Globus pallidus (tissue), 1 donor: ENCODE results near the gene POLR2J2.
"Not testable (repeated sequence)": the region's sequence is repeated elsewhere in the genome, so short reads cannot be mapped to it uniquely, and the experiment has no call there.

Experiments used
- DNase-seq: peaks from one replicate; pipeline ENCODE4 v3.0.0-alpha.2; 2015; ENCODE audit warnings: low spot score

The POLR2J2 gene

GRCh38 chr7:102671166-102671955 lies at the start of gene POLR2J2:
Gene POLR2J2, minus strand, starts transcription at chr7:102671663. Its CDS starts 62 bp downstream, at chr7:102671601.
- DNase-seq: not testable (repeated sequence)

- DNase-seq: not testable (repeated sequence)
These were observed 47.0 kb upstream of the POLR2J2 start for GRCh38 chr7:102718491-102718890.

DNA sequence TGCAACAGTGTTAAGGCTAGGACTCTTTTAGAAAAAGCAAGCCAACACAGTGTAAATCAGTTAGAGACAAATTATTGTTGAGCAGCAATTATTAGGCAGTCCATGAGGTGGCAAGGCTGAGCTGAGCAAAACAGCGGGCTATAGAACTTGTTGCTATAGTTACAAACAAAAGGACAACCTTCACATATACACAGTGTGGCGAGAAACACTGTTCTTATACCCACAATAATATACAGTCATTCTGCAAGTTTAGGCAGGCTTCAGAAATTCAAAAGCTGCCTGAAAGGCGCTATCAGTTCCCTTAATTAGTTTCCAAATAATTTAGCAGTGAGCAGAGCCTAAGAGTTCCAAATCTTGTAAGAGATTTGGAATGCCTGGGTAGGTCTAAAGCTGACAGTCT lies 44.3 kb upstream of the POLR2J2 start:
- not testable (repeated sequence) for DNase-seq

GRCh38 chr7:102714774-102715522 lies 43.5 kb upstream of the POLR2J2 start:
- DNase-seq: not testable (repeated sequence)

- not testable (repeated sequence) for DNase-seq
These were observed 42.2 kb upstream of the POLR2J2 start for GRCh38 chr7:102713691-102714080.

- DNase-seq: not testable (repeated sequence)
These were observed 41.7 kb upstream of the POLR2J2 start for GRCh38 chr7:102713011-102713690.

- not testable (repeated sequence) for DNase-seq
These were observed 27.7 kb upstream of the POLR2J2 start for GRCh38 chr7:102698962-102699750.

DNA sequence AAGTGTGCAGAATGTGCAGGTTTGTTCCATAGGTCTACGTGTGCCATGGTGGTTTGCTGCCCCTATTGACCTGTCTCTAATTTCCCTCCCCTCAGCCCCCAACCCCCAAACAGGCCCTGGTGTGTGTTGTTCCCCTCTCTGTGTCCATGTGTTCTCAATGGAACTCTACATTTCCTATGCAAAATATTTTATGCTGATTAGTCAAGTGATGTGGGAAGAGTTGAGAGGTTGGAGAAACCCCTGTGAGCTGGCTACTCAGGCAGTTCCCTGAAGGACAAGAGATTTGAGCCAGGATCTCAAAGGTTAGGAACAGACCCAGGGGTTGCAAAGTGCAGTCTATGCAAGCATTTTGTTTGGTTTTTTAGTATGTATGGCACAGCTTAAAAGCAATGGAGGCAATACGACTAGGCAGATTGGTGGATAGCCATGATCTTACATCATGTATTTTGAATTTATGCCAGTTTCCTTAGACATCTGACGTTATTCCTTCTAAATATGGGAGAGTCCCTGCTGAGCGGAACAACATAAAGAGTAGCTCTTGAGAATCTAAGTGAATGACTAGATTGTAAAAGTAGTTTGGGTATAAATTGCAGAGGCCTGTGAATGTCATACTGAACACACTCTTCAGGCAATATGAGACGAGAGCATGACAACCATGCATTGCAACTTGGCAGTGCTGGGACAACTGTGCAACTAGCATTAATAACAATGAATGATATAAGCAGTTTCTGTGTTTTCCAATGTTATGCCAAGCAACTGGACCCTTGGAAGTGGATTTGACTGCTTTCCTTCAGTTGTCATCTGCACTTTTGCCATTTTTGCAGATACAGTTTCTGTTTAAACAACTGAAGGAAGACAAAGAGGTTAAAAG lies 26.4 kb upstream of the POLR2J2 start:
- DNase-seq: not testable (repeated sequence)

DNA sequence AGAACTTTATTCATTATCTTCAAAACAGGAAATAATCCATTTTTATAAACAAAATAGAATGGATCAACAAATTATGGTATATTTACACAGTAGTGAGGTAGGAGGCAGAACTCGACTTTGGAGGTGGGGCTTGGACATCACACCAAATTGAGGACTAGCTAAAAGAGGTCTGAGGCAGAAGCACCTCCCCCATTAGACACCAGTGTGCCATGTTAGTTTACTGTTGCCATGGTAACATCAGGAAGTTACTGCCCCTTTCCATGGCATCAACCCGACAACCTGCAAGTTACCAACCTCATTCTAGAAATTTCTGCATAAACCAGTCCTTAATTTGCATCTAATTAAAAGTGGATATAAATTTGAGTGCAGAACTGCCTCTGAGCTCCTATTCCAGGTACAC lies 24.5 kb upstream of the POLR2J2 start:
- DNase-seq: not testable (repeated sequence)

DNA sequence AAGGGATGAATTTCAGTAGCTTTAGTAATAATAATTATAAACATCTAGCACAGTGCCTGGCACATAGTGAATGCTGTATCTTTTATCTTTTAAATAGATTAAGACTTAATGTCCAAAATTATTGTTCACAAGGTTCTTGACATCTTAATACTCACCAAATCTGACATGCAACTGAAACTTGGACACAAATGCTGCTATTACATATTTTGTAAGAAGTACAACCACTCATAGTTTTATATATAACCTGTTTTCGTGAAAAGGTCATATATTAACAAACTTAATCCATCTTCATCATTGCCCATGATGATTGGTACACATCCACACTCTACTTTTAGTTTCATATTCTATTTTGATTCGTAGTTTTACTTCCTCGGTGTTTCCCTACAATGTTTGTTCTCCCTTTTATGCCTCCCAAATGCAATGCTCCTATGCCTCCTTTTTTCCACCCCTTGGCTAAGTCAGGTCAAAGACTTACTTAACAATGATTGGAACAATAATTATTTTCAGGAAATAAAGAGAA lies 23.6 kb upstream of the POLR2J2 start:
- DNase-seq: not testable (repeated sequence)

DNA sequence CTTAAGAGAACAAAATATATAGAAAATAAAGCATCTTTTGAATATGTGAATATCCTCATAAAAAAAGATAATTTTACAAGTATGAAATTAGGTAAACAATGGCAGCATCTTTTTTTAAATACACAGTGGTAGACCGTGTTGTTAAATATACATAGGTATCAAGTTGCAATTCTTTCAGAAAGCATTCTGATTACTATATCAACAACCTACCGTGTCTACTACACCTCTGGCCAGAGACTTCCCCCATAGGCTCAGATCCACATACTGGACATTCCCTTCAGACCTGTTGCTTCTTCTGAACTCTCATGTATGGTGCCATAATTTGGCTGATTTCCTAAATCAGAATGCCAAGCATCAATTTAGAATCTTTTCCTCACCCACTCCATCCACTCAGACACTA lies 22.5 kb upstream of the POLR2J2 start:
- not testable (repeated sequence) for DNase-seq

DNA sequence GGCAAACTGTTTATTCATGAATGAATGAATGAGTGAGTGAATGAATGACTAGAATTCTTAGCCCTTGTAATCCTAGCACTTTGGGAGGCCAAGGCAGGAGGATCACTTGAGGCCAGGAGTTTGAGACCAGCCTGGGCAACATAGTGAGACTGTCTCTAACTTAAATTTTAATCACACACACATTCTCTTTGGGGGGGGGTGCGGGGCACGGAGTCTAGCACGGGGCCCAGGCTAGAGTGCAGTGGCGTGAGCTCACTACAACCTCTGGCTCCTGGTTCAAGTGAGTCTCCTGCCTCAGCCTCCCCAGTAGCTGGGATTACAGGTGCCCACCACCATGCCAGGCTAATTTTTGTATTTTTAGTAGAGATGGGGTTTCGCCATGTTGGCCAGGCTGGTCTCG lies 19.1 kb upstream of the POLR2J2 start:
- not testable (repeated sequence) for DNase-seq

- DNase-seq: not testable (repeated sequence)
These were observed 18.2 kb upstream of the POLR2J2 start for GRCh38 chr7:102689436-102690282.

GRCh38 chr7:102688299-102689036 lies 17.0 kb upstream of the POLR2J2 start:
- DNase-seq: not testable (repeated sequence)

DNA sequence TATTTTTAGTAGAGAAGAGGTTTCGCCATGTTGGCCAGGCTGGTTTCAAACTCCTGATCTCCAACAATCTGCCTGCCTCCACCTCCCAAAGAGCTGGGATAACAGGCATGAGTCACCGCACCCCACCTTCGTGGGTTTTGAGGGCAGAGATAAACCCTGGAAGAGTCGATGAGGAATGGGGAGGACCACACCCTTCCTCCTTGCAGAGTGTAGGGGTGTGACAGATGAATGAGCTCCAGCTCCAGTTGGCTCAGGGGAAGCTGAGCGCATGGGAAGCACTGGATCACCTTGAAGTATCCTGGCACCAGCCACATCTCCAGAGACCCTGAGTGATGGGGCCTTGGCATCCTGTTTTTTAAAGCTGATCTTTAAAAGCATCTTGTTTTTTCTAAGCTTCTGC lies 11.1 kb upstream of the POLR2J2 start:
- DNase-seq: not testable (repeated sequence)

DNA sequence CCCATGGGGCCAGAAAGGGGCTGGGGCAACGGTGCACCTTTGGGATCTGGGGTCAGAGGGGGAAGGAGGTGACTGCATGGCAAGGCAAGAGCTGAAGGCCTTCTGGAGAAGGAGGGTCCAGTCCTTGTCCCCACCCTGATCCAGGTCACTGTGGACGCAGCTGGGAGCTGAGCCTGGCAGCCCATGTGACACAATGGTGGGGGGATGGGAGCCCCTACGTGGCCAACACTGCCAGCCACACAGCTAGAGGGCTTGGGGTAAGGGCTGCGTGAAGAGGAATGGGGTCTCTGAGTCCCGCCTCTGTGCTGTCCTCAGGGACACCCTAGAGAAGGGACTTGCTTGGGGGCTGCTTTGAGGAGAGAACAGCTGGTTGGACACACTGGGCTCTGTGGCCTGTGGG lies 9.3 kb upstream of the POLR2J2 start:
- DNase-seq: not testable (repeated sequence)

DNA sequence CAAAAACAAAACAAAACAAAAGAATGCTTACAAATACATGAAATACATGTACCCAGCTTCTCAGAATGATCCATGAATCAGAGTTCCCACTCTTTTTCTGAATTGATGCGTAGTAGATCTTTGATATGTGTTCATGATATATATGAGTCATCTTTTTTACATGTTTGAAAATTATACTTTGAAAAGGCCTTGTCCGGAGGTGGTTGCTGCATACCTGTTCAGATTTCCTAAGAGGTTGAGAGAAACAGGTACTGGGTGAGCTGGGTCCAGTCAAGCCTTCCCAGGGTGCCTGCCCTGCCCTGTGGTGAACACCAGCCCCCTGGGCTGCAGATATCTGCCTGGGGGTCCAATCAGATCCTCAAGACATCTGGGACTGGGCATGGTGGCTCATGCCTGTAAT lies 4.1 kb upstream of the POLR2J2 start:
- not testable (repeated sequence) for DNase-seq

DNA sequence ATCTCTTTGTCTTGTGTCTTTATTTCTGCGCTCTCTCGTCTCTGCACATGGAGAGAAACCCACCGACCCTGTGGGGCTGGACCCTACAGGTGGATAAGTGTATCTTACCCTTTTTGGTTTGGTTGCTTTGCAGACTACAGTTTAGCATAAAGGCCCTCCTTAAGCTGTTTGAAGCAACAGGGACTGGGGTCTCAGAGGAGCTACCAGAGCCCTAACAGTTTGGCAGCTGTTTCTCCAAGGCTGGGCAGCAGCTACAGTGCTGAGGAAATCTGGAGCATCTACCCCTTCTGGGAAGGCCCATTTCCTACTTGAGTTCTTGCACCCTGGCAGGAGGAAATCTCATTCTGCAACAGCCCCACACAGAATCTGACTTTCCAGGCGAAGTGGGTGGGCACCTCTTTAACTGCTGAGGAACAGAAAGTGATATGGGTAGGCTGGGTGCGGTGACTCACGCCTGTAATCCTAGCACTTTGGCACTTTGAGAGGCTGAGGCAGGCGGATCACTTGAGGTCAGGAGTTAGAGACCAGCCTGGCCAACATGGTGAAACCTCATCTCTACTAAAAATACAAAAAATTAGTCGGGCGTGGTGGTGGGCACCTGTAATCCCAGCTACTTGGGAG lies 2.1 kb upstream of the POLR2J2 start:
- DNase-seq: not testable (repeated sequence)
